Measurements from ENCODE around the gene LCNL1. TPM values are rescaled to one million over a fixed set of nuclear protein-coding genes. Genes with fewer than 3 reads are reported as not detected.

LCNL1 gene
- total RNA-seq, 1 donor from 2014 or later, result 11.7 TPM

GRCh38 chr9:136939431-136939995, 43.3 kb upstream of the LCNL1 start:
- H3K4me1 ChIP-seq, result peaks cover 48% of the 10 kb centered on the region
- peak overlapping the region; percentile 82 for H3K27ac ChIP-seq (replicated peaks)
- H3K27me3 ChIP-seq (ENCODE audit: low read depth), result no peaks in the 10 kb centered on the region
- peak; percentile 15 for DNase-seq
- TF ChIP-seq CTCF (IDR thresholded peaks at IDR 0.05; ENCODE audit: borderline replicate concordance), result no peak
- intact Hi-C loops (cut with micrococcal nuclease), result loop anchor here (10.0 kb wide), 1 partner anchor 55 kb away; the partner anchor contains the start of gene TRAF2
- H3K36me3 ChIP-seq, result peaks cover 46% of the 10 kb centered on the region
- H3K9me3 ChIP-seq (replicated peaks), result no peaks in the 10 kb centered on the region
- H3K4me3 ChIP-seq, result no peak overlapping the region

GRCh38 chr9:136939996-136940525, 42.7 kb upstream of the LCNL1 start:
- Histone ChIP-seq H3K9me3 (replicated peaks) (no peaks in the 10 kb centered on the region), H3K4me1 (peaks cover 52% of the 10 kb centered on the region), H3K27me3 (ENCODE audit: low read depth) (no peaks in the 10 kb centered on the region), H3K36me3 (peaks cover 46% of the 10 kb centered on the region), H3K27ac (replicated peaks) (peak overlapping the region; percentile 82), H3K4me3 (peak overlapping the region; percentile 36)
- intact Hi-C loops (cut with micrococcal nuclease), result loop anchor here (10.0 kb wide), 1 partner anchor 55 kb away; the partner anchor contains the start of gene TRAF2
- peak; percentile 85 for DNase-seq
- no peak for TF ChIP-seq CTCF (IDR thresholded peaks at IDR 0.05; ENCODE audit: borderline replicate concordance)

GRCh38 chr9:136940526-136941230, 42.1 kb upstream of the LCNL1 start:
- intact Hi-C loops (cut with micrococcal nuclease), result no loop called here
- no peak for TF ChIP-seq CTCF (IDR thresholded peaks at IDR 0.05; ENCODE audit: borderline replicate concordance)
- DNase-seq, result no peak
- Histone ChIP-seq H3K27ac (replicated peaks) (peak overlapping the region; percentile 82), H3K27me3 (ENCODE audit: low read depth) (no peaks in the 10 kb centered on the region), H3K9me3 (replicated peaks) (no peaks in the 10 kb centered on the region), H3K4me1 (peaks cover 53% of the 10 kb centered on the region), H3K4me3 (peak overlapping the region; percentile 36), H3K36me3 (peaks cover 46% of the 10 kb centered on the region)

- intact Hi-C loops (cut with micrococcal nuclease), result no loop called here
- no peaks in the 10 kb centered on the region for H3K27me3 ChIP-seq (ENCODE audit: low read depth)
- H3K4me3 ChIP-seq, result no peak overlapping the region
- no peak for TF ChIP-seq CTCF (IDR thresholded peaks at IDR 0.05; ENCODE audit: borderline replicate concordance)
- peaks cover 46% of the 10 kb centered on the region for H3K36me3 ChIP-seq
- peaks cover 53% of the 10 kb centered on the region for H3K4me1 ChIP-seq
- peak overlapping the region; percentile 82 for H3K27ac ChIP-seq (replicated peaks)
- H3K9me3 ChIP-seq (replicated peaks), result no peaks in the 10 kb centered on the region
- DNase-seq, result peak; percentile 16
These were observed 41.3 kb upstream of the LCNL1 start for GRCh38 chr9:136941231-136942111.

All from left ventricle myocardium inferior (tissue), 1 donor.